ENCODE data around the gene FIZ1. TPM values are rescaled to one million over a fixed set of nuclear protein-coding genes. Genes with fewer than 3 reads are reported as not detected.

FIZ1 gene
- total RNA-seq, 1 donor from 2014 or later = 14.3 TPM

GRCh38 chr19:55600662-55601028 is 1.3 kb upstream of the FIZ1 start:
- DNase-seq (no peak), ATAC-seq (no peak)
- intact Hi-C loops (cut with DNase I) = no loop called here

DNA sequence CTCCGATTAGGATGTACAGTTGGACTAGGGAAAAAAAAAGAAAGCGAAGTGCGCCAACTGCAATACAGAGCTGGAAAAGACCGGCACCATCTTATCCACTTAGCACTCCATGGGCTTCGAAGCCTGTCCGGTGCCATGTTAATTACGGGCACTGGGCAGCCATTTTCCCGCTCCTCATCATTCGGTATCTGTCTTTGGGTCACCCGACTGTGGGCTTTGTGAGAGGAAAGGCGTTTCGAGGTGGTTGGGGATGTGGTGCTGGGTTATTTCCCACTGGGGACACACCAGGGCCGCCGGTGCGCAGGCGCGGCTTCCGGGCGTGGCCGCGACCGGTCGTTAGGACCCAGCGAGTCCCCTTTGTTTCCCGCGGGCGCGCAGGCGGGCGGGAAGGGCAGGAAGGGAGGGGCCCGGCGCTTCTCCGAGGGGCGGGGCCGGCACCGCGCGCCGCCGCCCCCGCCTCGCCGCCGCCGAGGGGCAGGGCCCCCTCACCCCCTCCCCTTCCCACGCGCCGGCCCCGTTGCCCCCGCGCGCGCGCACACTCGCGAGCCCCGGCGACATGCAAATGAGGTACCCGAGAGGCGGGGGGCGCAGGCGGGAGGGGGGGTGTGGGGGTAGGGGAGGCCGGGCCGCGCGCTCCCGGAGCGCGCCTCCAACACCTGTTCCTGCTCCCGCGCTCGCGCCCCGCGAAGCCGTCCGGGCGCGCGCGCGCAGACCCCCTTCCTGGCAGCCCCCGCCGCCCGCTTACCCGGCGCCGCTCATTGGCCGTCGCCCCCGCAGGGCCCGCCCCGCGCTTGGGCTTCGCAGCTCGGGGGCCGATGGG is 735 bp upstream of the FIZ1 start, which contains the start of gene ZNF524:
Gene ZNF524, plus strand, starts transcription at position 447 of the 820 bp plus-strand sequence. CDS start 1,825 bp downstream, outside the sequence.
- H3K27ac ChIP-seq = peak within 1 kb of the TSS; percentile 98
- peaks cover 28% of the 10 kb centered on the region for H3K36me3 ChIP-seq
- intact Hi-C loops (cut with DNase I) = no loop called here
- peaks cover 30% of the 10 kb centered on the region for H3K4me1 ChIP-seq
- no peak for TF ChIP-seq CTCF (IDR thresholded peaks at IDR 0.05)
- peak within 1 kb of the TSS; percentile 83 for H3K4me3 ChIP-seq
- ATAC-seq = peak; percentile 74 to 77
- H3K9me3 ChIP-seq = no peaks in the 10 kb centered on the region
- no peaks in the 10 kb centered on the region for H3K27me3 ChIP-seq (ENCODE audit: low read depth)
- DNase-seq = peak; percentile 90

More at GRCh38 chr19:55600662-55601028, 1.3 kb upstream of the FIZ1 start:
- Histone ChIP-seq H3K27ac (peak overlapping the region; percentile 98), H3K36me3 (peaks cover 23% of the 10 kb centered on the region), H3K4me3 (peak overlapping the region; percentile 83), H3K4me1 (peaks cover 30% of the 10 kb centered on the region), H3K27me3 (ENCODE audit: low read depth) (no peaks in the 10 kb centered on the region), H3K9me3 (no peaks in the 10 kb centered on the region)
- no peak for TF ChIP-seq CTCF (IDR thresholded peaks at IDR 0.05)

GRCh38 chr19:55598719-55599467 is 424 bp downstream of the FIZ1 start:
- intact Hi-C loops (cut with DNase I) = no loop called here
- Histone ChIP-seq H3K36me3 (peaks cover 35% of the 10 kb centered on the region), H3K27me3 (ENCODE audit: low read depth) (no peaks in the 10 kb centered on the region)

DNA sequence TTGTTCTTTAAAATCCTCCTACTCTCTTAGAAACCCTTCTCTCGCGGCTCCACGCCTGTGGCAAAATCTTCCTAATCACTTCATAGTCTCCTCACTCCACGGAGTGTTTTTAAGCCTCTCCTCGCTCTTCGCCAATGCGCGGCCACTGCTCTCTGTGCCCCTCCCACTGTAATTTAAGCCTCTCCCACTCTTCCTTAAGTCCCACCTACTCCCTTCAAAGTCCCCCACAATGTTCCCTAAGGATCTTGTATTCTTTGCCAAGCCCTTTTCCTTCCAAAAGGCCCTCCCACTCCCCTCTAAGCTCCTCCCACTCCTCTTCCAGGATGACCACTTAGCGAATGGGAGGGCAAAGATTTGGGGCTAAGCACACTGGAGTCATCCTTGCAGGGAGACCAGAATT is 1.3 kb downstream of the FIZ1 start:
- DNase-seq = no peak
- no peak for TF ChIP-seq CTCF (IDR thresholded peaks at IDR 0.05)
- no peaks in the 10 kb centered on the region for H3K9me3 ChIP-seq
- peaks cover 17% of the 10 kb centered on the region for H3K4me1 ChIP-seq
- ATAC-seq = no peak
- intact Hi-C loops (cut with DNase I) = no loop called here
- H3K27ac ChIP-seq = peak overlapping the region; percentile 98
- H3K36me3 ChIP-seq = peaks cover 41% of the 10 kb centered on the region
- H3K4me3 ChIP-seq = no peak overlapping the region
- no peaks in the 10 kb centered on the region for H3K27me3 ChIP-seq (ENCODE audit: low read depth)

More at GRCh38 chr19:55598719-55599467, 424 bp downstream of the FIZ1 start:
- DNase-seq (peak; percentile 93), ATAC-seq (peak; percentile 90 to 95)
- Histone ChIP-seq H3K27ac (peak overlapping the region; percentile 98), H3K4me1 (peaks cover 20% of the 10 kb centered on the region), H3K4me3 (peak overlapping the region; percentile 83), H3K9me3 (no peaks in the 10 kb centered on the region)
- TF ChIP-seq CTCF (IDR thresholded peaks at IDR 0.05) = no peak

DNA sequence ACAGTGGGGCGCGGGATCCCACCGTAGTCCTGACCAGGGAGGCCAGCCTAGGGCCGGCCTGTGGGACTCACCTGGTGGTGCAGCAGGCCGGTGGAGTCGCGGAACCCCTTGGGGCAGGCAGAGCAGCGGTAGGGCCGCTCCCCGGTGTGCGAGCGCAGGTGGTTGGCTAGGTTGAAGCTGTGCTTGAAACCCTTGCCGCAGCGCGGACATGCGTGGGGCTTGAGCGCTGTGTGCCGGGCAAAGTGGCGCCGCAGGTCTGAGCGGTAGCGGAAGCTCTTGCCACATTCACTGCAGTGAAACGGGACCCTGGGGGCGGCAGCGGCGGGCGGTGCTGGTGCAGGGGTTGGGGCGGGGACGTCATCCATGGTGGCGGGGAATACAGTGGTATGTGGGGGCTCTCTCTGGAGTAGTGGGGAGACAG is 1.8 kb downstream of the FIZ1 start:
- H3K27ac ChIP-seq = no peak overlapping the region
- H3K36me3 ChIP-seq = peaks cover 40% of the 10 kb centered on the region
- no peak for TF ChIP-seq CTCF (IDR thresholded peaks at IDR 0.05)
- ATAC-seq (no peak), DNase-seq (peak; percentile 54)
- H3K9me3 ChIP-seq = no peaks in the 10 kb centered on the region
- no peaks in the 10 kb centered on the region for H3K27me3 ChIP-seq (ENCODE audit: low read depth)
- intact Hi-C loops (cut with DNase I) = no loop called here
- H3K4me3 ChIP-seq = no peak overlapping the region
- peaks cover 17% of the 10 kb centered on the region for H3K4me1 ChIP-seq

Measured in lower lobe of right lung (tissue), 2 donors.